GM12878 (cell line): ENCODE measurements around the gene RFC4. TPM values are rescaled to one million over a fixed set of nuclear protein-coding genes. Genes with fewer than 3 reads are reported as not detected.
A peak's percentile ranks its signal among the peaks of the same experiment; 100 is the strongest.
"Not testable (repeated sequence)": the region's sequence is repeated elsewhere in the genome, so short reads cannot be mapped to it uniquely, and the experiment has no call there.

Experiments used
- ATAC-seq: fragments of 200-7000 bp; cut with Tn5 transposase; 3 replicates; pipeline ENCODE4 v1.9.1; 2020; ENCODE audit warnings: mild to moderate bottlenecking, moderate library complexity
- BruUV-seq: library from RNA; stranded (reverse); fragments of 400-500 nt; replicated peaks from 2 replicates; lab custom pipeline; 2021; lab: Mats Ljungman, UMichigan
- CTCF ChIA-PET: fragments of 300-600 bp; sonication (Branson Sonifier 250); formaldehyde crosslinking; extraction: SDS; loops from one replicate; lab custom pipeline; 2021; ENCODE audit warnings: inconsistent platforms; lab: Yijun Ruan, JAX
- POLR2A ChIA-PET: fragments of 350-600 bp; formaldehyde crosslinking; extraction: SDS; loops from one replicate; lab custom pipeline; 2021; ENCODE audit warnings: inconsistent platforms; lab: Charles Lee
- RAD21 ChIA-PET: fragments of 300-600 bp; sonication (Branson Sonifier 250); formaldehyde crosslinking; loops from one replicate; lab custom pipeline; 2023; ENCODE audit warnings: antibody characterized with exemption; ENCODE audit not compliant: unreplicated experiment; lab: Charles Lee
- SMC1A ChIA-PET: fragments of 300-600 bp; sonication (Branson Sonifier 250); formaldehyde crosslinking; loops from one replicate; lab custom pipeline; 2023; ENCODE audit not compliant: unreplicated experiment, uncharacterized antibody; lab: Charles Lee
- DNase-seq: peaks from one replicate; pipeline ENCODE4 v3.0.0-alpha.2; 2011; ENCODE audit warnings: low read depth, low spot score
- FAIRE-seq: peaks from 3 replicates; lab custom pipeline; 2011; peaks lifted over from hg19 to GRCh38; lab: Jason Lieb, UNC
- H2AFZ ChIP-seq: 2 replicates; pipeline ENCODE4 v1.6.0; 2011; ENCODE audit warnings: low read depth, low read length, control low read depth; ENCODE audit not compliant: control insufficient read depth
- H3K27ac ChIP-seq: 2 replicates; pipeline ENCODE4 v1.5.1; 2011; ENCODE audit warnings: control low read depth; ENCODE audit not compliant: control insufficient read depth, insufficient read depth
- H3K27me3 ChIP-seq, 2 experiments: replicated peaks in 1 of 2; 2 replicates each; pipeline versions ENCODE4 v1.6.0 to v1.6.1; 2011; ENCODE audit warnings: low read length in 1 of 2; ENCODE audit not compliant: control insufficient read depth in 2 of 2, insufficient read depth in 2 of 2
- H3K36me3 ChIP-seq, 2 experiments: 2 replicates each; pipeline ENCODE4 v1.5.1; 2011; ENCODE audit warnings: low read length in 1 of 2; ENCODE audit not compliant: control insufficient read depth in 2 of 2, insufficient read depth in 2 of 2
- H3K4me1 ChIP-seq: 2 replicates; pipeline ENCODE4 v1.6.1; 2011; ENCODE audit warnings: mild to moderate bottlenecking, low read length, moderate library complexity, mixed read lengths; ENCODE audit not compliant: control insufficient read depth, insufficient read depth
- H3K4me2 ChIP-seq: 2 replicates; pipeline ENCODE4 v1.6.0; 2011; ENCODE audit warnings: control low read depth; ENCODE audit not compliant: control insufficient read depth, insufficient read depth
- H3K4me3 ChIP-seq: fragments of 200-600 bp; sonication (generic); 2 replicates; pipeline ENCODE4 v1.5.1; 2016
- H3K79me2 ChIP-seq: 2 replicates; pipeline ENCODE4 v1.6.0; 2011; ENCODE audit warnings: low read length; ENCODE audit not compliant: control insufficient read depth, insufficient read depth
- H3K9ac ChIP-seq: 2 replicates; pipeline ENCODE4 v1.8.0; 2011; ENCODE audit warnings: low read length, control low read depth, mixed read lengths; ENCODE audit not compliant: control insufficient read depth, insufficient read depth
- H3K9me3 ChIP-seq: replicated peaks from 3 replicates; pipeline ENCODE4 v1.5.1; 2011; ENCODE audit warnings: mild to moderate bottlenecking, low read length; ENCODE audit not compliant: control insufficient read depth, insufficient read depth
- H4K20me1 ChIP-seq: 2 replicates; pipeline ENCODE4 v1.6.0; 2011; ENCODE audit not compliant: control insufficient read depth, insufficient read depth
- SPI1 ChIP-seq: IDR thresholded peaks from 2 replicates; pipeline ENCODE4 v1.6.1; 2011; ENCODE audit warnings: low read depth, mild to moderate bottlenecking, low read length, moderate library complexity, borderline replicate concordance; ENCODE audit not compliant: insufficient read depth
- WGBS: methylation state at CpG from one replicate; pipeline ENCODE4 v1.1.6; 2016; ENCODE audit warnings: low lambda C conversion rate; ENCODE audit not compliant: insufficient replicate concordance, insufficient coverage; ENCODE audit errors: missing lambda C conversion rate; 5-methylcytosine and 5-hydroxymethylcytosine counted together
- in situ Hi-C: fragments of 300-500 bp; cut with MboI; formaldehyde crosslinking; loops from 9 replicates; pipeline ENCODE4 v1.14.3; 2018; ENCODE audit warnings: mixed read lengths
- intact Hi-C: fragments of 100-400 bp; cut with micrococcal nuclease; formaldehyde crosslinking; loops from one replicate; pipeline ENCODE4 v1.14.2; 2022; ENCODE audit not compliant: unreplicated experiment
- polyA plus RNA-seq, 11 experiments: library from polyadenylated mRNA; depleted of rRNA in 4 of 11; unstranded in 6 of 11; stranded (reverse) in 5 of 11; fragments of >200 nt; fragmentation: Nextera tagmentation in 4 of 11; fragmentation: Illumina TruSeq in 1 of 11; extraction: Ambion mirVana in 4 of 11; extraction: Trizol in 1 of 11; gene quantifications; 1 replicate in 1 of 11; 2 replicates in 10 of 11; pipeline versions ENCODE4 v1.2.1 to v1.2.3, GENCODE V29; 2011 to 2016; ENCODE audit warnings: inconsistent platforms in 2 of 11, missing spikeins in 2 of 11, low read depth in 1 of 11
- total RNA-seq, 4 experiments: library from RNA; depleted of rRNA in 3 of 4; stranded (reverse); fragments of >200 nt in 3 of 4; fragmentation: Illumina TruSeq in 1 of 4; extraction: Trizol in 1 of 4; gene quantifications; 2 replicates each; pipeline versions ENCODE4 v1.2.1 to v1.2.3, GENCODE V29; 2013 to 2021
- TF ChIP-seq, protein P1 (sequence below): IDR thresholded peaks from 2 replicates; pipeline ENCODE4 v1.6.1; 2012; ENCODE audit warnings: mild to moderate bottlenecking, low read depth, low read length

RFC4 gene
- total and polyA plus RNA-seq, 10 of the 15 experiments (the other 5 are each of a cell fraction or from before 2014, with no cell fraction given) = 49.1 to 144 (median 112) TPM

DNA sequence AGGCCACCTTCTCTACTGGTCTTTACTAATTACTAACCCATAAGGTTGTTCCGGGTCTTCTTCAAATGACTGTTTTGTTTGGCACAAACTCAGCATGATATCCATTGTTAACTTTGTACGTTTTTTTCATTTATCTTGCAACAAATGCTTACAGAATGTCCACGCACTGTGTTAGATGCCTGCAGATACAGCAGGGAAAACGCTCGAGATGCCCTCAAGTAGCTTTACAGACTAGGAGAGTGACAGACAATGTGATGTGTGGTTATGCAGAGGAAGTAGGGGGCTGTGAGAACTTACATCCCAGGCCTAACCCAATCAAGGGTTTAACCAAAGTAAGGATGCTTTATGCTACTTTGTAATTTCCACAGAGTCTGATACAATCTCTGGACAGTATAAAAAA, 949 bp upstream of the RFC4 start:
- TF ChIP-seq, protein P1, sequence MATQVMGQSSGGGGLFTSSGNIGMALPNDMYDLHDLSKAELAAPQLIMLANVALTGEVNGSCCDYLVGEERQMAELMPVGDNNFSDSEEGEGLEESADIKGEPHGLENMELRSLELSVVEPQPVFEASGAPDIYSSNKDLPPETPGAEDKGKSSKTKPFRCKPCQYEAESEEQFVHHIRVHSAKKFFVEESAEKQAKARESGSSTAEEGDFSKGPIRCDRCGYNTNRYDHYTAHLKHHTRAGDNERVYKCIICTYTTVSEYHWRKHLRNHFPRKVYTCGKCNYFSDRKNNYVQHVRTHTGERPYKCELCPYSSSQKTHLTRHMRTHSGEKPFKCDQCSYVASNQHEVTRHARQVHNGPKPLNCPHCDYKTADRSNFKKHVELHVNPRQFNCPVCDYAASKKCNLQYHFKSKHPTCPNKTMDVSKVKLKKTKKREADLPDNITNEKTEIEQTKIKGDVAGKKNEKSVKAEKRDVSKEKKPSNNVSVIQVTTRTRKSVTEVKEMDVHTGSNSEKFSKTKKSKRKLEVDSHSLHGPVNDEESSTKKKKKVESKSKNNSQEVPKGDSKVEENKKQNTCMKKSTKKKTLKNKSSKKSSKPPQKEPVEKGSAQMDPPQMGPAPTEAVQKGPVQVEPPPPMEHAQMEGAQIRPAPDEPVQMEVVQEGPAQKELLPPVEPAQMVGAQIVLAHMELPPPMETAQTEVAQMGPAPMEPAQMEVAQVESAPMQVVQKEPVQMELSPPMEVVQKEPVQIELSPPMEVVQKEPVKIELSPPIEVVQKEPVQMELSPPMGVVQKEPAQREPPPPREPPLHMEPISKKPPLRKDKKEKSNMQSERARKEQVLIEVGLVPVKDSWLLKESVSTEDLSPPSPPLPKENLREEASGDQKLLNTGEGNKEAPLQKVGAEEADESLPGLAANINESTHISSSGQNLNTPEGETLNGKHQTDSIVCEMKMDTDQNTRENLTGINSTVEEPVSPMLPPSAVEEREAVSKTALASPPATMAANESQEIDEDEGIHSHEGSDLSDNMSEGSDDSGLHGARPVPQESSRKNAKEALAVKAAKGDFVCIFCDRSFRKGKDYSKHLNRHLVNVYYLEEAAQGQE = no peak
- TF ChIP-seq SPI1 = 0 out of 2 replicates have a peak, but pooled peaks have one; percentile 13
- ChIA-PET POLR2A (interaction anchor here (1.0 to 2.6 kb wide), 2 partner anchors 17 to 23 kb away, joined by 5 to 24 read pairs; partner anchors contain the start of gene EIF4A2), RAD21 (interaction anchor here (1.6 kb wide), 1 partner anchor 23 kb away, joined by 3 read pairs; no protein-coding TSS in a partner anchor), CTCF (interaction anchor here (0.7 to 1.5 kb wide), 3 partner anchors 14 to 358 kb away, joined by 4 to 7 read pairs (median 6); no protein-coding TSS in a partner anchor), SMC1A (interaction anchor here (0.7 to 3.8 kb wide), 2 partner anchors 14 to 24 kb away, joined by 4 to 17 read pairs; partner anchors contain the start of gene EIF4A2)
- no TSS peak for BruUV-seq
- Histone ChIP-seq H4K20me1 (no peaks in the 10 kb centered on the region), H3K36me3 (no peaks in the 10 kb centered on the region; a peak in 1 of 4 replicates), H3K27ac (peak overlapping the region; percentile 74; the same call in 1 of the 2 replicates), H3K4me1 (peaks cover 14% of the 10 kb centered on the region), H2AFZ (peak overlapping the region; percentile 88), H3K9me3 (no peaks in the 10 kb centered on the region), H3K4me3 (peak overlapping the region; percentile 78), H3K27me3 (no peaks in the 10 kb centered on the region), H3K79me2 (peaks cover 29% of the 10 kb centered on the region), H3K4me2 (peak overlapping the region; percentile 91), H3K9ac (peak overlapping the region; percentile 93; the same call in 1 of the 2 replicates)
- intact Hi-C loops (no loop called here), in situ Hi-C loops (no loop called here)
- WGBS = 0% methylated on average over 5 of the region's 5 CpGs
- ATAC-seq (peak; percentile 6; the same call in 1 of the 3 replicates), DNase-seq (no peak), FAIRE-seq (no peak)

DNA sequence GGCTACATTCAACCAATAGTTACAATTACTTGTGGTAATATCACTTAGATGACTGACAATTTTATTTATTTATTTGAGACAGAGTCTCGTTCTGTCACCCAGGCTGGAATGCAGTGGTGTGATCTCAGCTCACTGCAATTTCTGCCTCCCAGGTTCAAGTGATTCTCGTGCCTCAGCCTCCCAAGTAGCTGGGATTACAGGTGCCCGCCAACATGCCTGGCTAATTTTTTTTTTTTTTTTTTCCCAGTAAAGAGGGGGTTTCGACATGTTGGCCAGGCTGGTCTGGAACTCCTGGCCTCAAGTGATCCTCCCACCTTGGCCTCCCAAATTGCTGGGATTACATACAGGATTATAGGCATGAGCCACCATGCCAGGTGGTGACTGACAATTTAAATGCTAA, 2.8 kb downstream of the RFC4 start:
- H3K27me3 ChIP-seq, RAD21 ChIA-PET: not testable (repeated sequence)
- 88% methylated on average over 4 of the region's 4 CpGs for WGBS

More for the DNA sequence above, 2.8 kb downstream of the RFC4 start:
- ATAC-seq, intact Hi-C loops, H3K27ac ChIP-seq, DNase-seq, H3K9me3 ChIP-seq, H3K4me3 ChIP-seq, SMC1A ChIA-PET, H4K20me1 ChIP-seq, H3K36me3 ChIP-seq, BruUV-seq, H3K4me2 ChIP-seq, FAIRE-seq, H3K9ac ChIP-seq, in situ Hi-C loops, H2AFZ ChIP-seq: not testable (repeated sequence)
- ChIA-PET POLR2A (interaction anchor here (0.7 to 1.3 kb wide), 2 partner anchors 16 to 756 kb away, joined by 3 read pairs; no protein-coding TSS in a partner anchor), CTCF (interaction anchor here (0.9 to 1.4 kb wide), 3 partner anchors 18 to 362 kb away, joined by 3 to 4 read pairs (median 4); no protein-coding TSS in a partner anchor)
- H3K4me1 ChIP-seq = peaks cover 20% of the 10 kb centered on the region
- H3K79me2 ChIP-seq = peaks cover 32% of the 10 kb centered on the region
